B cell (primary cell): ENCODE measurements around the gene LBHD1. TPM values are rescaled to one million over a fixed set of nuclear protein-coding genes. Genes with fewer than 3 reads are reported as not detected.
"Not testable (repeated sequence)": the region's sequence is repeated elsewhere in the genome, so short reads cannot be mapped to it uniquely, and the experiment has no call there.

Experiments used
- ATAC-seq: fragments of 200-7000 bp; cut with Tn5 transposase; one replicate; pipeline ENCODE4 v1.10.0; 2021; ENCODE audit warnings: low read depth, mild to moderate bottlenecking, moderate number of reproducible peaks, moderate library complexity
- CTCF ChIA-PET: fragments of 350-600 bp; sonication (Branson Sonifier 250); formaldehyde crosslinking; loops from one replicate; lab custom pipeline; 2021; ENCODE audit warnings: antibody characterized with exemption, inconsistent platforms; lab: Charles Lee
- POLR2A ChIA-PET: fragments of 350-600 bp; sonication (Branson Sonifier 250); formaldehyde crosslinking; loops from one replicate; lab custom pipeline; 2021; ENCODE audit warnings: antibody characterized with exemption; lab: Charles Lee
- DNase-seq: peaks from one replicate; pipeline ENCODE4 v3.0.0; 2013
- H2AFZ ChIP-seq: 2 replicates; pipeline ENCODE4 v1.6.1; 2012; ENCODE audit warnings: mild to moderate bottlenecking, low read depth, low read length; ENCODE audit not compliant: insufficient read depth, poor library complexity, severe bottlenecking
- H3K27ac ChIP-seq, 2 donors: 1 replicate in 1 of 2; 2 replicates in 1 of 2; pipeline ENCODE4 v1.5.1; 2012 to 2013; ENCODE audit warnings: low read length in 2 of 2, mild to moderate bottlenecking in 2 of 2, moderate library complexity in 1 of 2
- H3K27me3 ChIP-seq, 4 experiments: fragments of 200-600 bp in 1 of 4; sonication (generic) in 1 of 4; replicated peaks in 1 of 4; 1 replicate in 2 of 4; 2 replicates in 2 of 4; pipeline versions ENCODE4 v1.6.1 to v1.7.0; 2013 to 2016; ENCODE audit warnings: low read length in 3 of 4, mild to moderate bottlenecking in 2 of 4, mixed read lengths in 1 of 4, moderate library complexity in 1 of 4; ENCODE audit not compliant: insufficient read depth in 4 of 4, control insufficient read depth in 3 of 4; ENCODE audit errors: control extremely low read depth in 1 of 4
- H3K36me3 ChIP-seq, 2 experiments: replicated peaks in 1 of 2; 1 replicate in 1 of 2; 2 replicates in 1 of 2; pipeline versions ENCODE4 v1.6.1 to v1.7.1; 2013; ENCODE audit warnings: low read length in 1 of 2; ENCODE audit not compliant: insufficient read depth in 2 of 2, control insufficient read depth in 1 of 2; ENCODE audit errors: control extremely low read depth in 1 of 2, extremely low read depth in 1 of 2
- H3K4me1 ChIP-seq, 2 donors: fragments of 200-600 bp in 1 of 2; sonication (generic) in 1 of 2; 1 replicate in 1 of 2; 2 replicates in 1 of 2; pipeline versions ENCODE4 v1.5.1 to v1.6.1; 2013 to 2017; ENCODE audit warnings: low read length in 2 of 2; ENCODE audit not compliant: control insufficient read depth in 2 of 2, insufficient read depth in 2 of 2
- H3K4me2 ChIP-seq: replicated peaks from 2 replicates; pipeline ENCODE3; 2012; ENCODE audit warnings: mild to moderate bottlenecking, low read depth, low read length; ENCODE audit not compliant: poor library complexity, severe bottlenecking
- H3K4me3 ChIP-seq, 5 experiments: fragments of 200-600 bp in 1 of 5; sonication (generic) in 1 of 5; 1 replicate in 3 of 5; 2 replicates in 2 of 5; pipeline versions ENCODE4 v1.5.1 to v1.7.0; 2011 to 2016; ENCODE audit warnings: low read length in 4 of 5, mild to moderate bottlenecking in 4 of 5, low read depth in 2 of 5, control low read depth in 1 of 5, moderate library complexity in 1 of 5; ENCODE audit not compliant: insufficient read depth in 1 of 5; ENCODE audit errors: control extremely low read depth in 1 of 5, extremely low read depth in 1 of 5
- H3K79me2 ChIP-seq: fragments of 200-600 bp; sonication (generic); one replicate; pipeline ENCODE4 v1.6.0; 2016; ENCODE audit warnings: low read length; ENCODE audit not compliant: control insufficient read depth, insufficient read depth
- H3K9ac ChIP-seq: fragments of 200-600 bp; sonication (generic); 2 replicates; pipeline ENCODE4 v1.6.1; 2017; ENCODE audit warnings: mild to moderate bottlenecking, low read length, moderate library complexity
- H3K9me3 ChIP-seq, 3 donors: one replicate each; pipeline versions ENCODE4 v1.6.1 to v1.7.1; 2013; ENCODE audit warnings: low read length in 2 of 3; ENCODE audit not compliant: control insufficient read depth in 2 of 3, insufficient read depth in 1 of 3; ENCODE audit errors: control extremely low read depth in 1 of 3
- H4K20me1 ChIP-seq: 2 replicates; pipeline ENCODE4 v1.6.0; 2012; ENCODE audit warnings: mild to moderate bottlenecking, low read length; ENCODE audit not compliant: insufficient read depth, control insufficient read depth, poor library complexity, severe bottlenecking
- H3K27ac Mint-ChIP-seq: one replicate; pipeline ENCODE4 v1.8.0; 2021; ENCODE audit warnings: mixed read lengths
- H3K27me3 Mint-ChIP-seq: one replicate; pipeline ENCODE4 v1.8.0; 2021; ENCODE audit warnings: mixed read lengths
- H3K4me1 Mint-ChIP-seq: one replicate; pipeline ENCODE4 v1.8.0; 2021; ENCODE audit warnings: mixed read lengths
- H3K4me3 Mint-ChIP-seq: one replicate; pipeline ENCODE4 v1.8.0; 2021; ENCODE audit warnings: mixed read lengths
- H3K9me3 Mint-ChIP-seq: one replicate; pipeline ENCODE4 v1.8.0; 2022; ENCODE audit warnings: mixed read lengths; ENCODE audit not compliant: insufficient read depth
- CTCF ChIP-seq: fragments of 200-600 bp; IDR thresholded peaks from one replicate; pipeline ENCODE4 v1.8.0; 2022; ENCODE audit warnings: antibody characterized with exemption, mild to moderate bottlenecking
- EZH2 ChIP-seq: IDR thresholded peaks from 2 replicates; pipeline ENCODE4 v1.6.1; 2012; ENCODE audit warnings: borderline replicate concordance, low read depth, mild to moderate bottlenecking, moderate library complexity, low read length; ENCODE audit not compliant: insufficient read depth, poor library complexity, severe bottlenecking
- WGBS: methylation state at CpG from one replicate; pipeline ENCODE4 v1.1.5; 2013; ENCODE audit warnings: missing lambda C conversion rate; ENCODE audit not compliant: insufficient coverage; 5-methylcytosine and 5-hydroxymethylcytosine counted together
- intact Hi-C: fragments of 100-400 bp; cut with micrococcal nuclease; formaldehyde crosslinking; loops from one replicate; pipeline ENCODE4 v1.10.0; 2022
- polyA plus RNA-seq: library from polyadenylated mRNA; depleted of rRNA; stranded (reverse); fragments of >200 nt; gene quantifications from 2 replicates; pipeline ENCODE4 v1.2.3, GENCODE V29; 2012
- total RNA-seq, 2 donors: library from RNA; stranded (reverse); fragments of 120-200 nt in 1 of 2; gene quantifications; 1 replicate in 1 of 2; 2 replicates in 1 of 2; pipeline versions ENCODE4 v1.2.3 to v1.2.4, GENCODE V29; 2013 to 2022

The LBHD1 gene
- total and polyA plus RNA-seq, 2 donors (not counting 1 experiment from before 2014, with no cell fraction given): 19.3 to 33.3 TPM

DNA sequence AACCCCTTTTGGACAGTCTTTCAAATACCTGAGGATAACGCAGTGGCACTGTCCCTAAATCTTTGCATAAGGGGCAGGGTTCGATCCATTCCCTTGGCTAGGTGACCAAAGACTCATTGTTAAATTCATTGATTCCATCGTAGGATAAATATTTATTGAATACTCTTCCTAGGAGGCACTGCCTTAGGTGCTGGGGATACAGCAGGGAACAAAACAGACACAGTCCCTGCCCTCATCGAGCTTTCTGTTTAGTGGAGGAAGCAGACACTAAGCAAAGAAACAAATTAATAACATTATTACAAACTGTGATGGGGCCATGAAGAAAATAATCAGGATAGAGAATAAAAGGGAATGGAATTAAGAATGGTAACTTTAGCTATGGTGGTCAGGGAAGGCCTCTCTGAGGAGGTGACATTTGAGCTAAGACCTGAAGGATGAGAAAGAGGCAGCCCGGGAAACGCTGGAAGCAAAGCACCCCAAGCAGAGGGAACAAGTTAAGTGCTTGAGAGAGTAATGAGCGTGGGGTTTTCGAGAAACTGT is 51.0 kb downstream of the LBHD1 start:
- H2AFZ ChIP-seq: peak overlapping the region; percentile 85
- peak overlapping the region; percentile 93 for H3K9ac ChIP-seq
- peak overlapping the region; percentile 80 to 93 (median 88) for H3K4me3 ChIP-seq
- H3K36me3 ChIP-seq: peaks cover 1 to 28% of the 10 kb centered on the region in 2 experiments
- TF ChIP-seq CTCF: no peak
- no peak for TF ChIP-seq EZH2
- peak overlapping the region; percentile 92 for H3K4me2 ChIP-seq
- peaks cover 23% of the 10 kb centered on the region for H3K79me2 ChIP-seq
- DNase-seq (no peak), ATAC-seq (no peak)
- no peaks in the 10 kb centered on the region for H3K27me3 ChIP-seq
- 18% methylated on average over 5 of the region's 8 CpGs for WGBS
- Mint-ChIP-seq H3K27ac (peak overlapping the region; percentile 95), H3K9me3 (no peaks in the 10 kb centered on the region), H3K4me3 (peak overlapping the region; percentile 98), H3K27me3 (no peaks in the 10 kb centered on the region), H3K4me1 (peaks cover 23% of the 10 kb centered on the region)
- intact Hi-C loops: no loop called here
- H3K9me3 ChIP-seq: no peaks in the 10 kb centered on the region
- H3K4me1 ChIP-seq: peaks cover 11 to 19% of the 10 kb centered on the region in 2 donors
- H3K27ac ChIP-seq: peak overlapping the region; percentile 88 to 98
- H4K20me1 ChIP-seq: peaks cover 11% of the 10 kb centered on the region
- ChIA-PET POLR2A (interaction anchor here (0.6 to 3.6 kb wide), 12 partner anchors 18 to 1689 kb away, joined by 3 to 33 read pairs (median 8); partner anchors contain the start of genes C11orf98, CSKMT, EEF1G and INTS5), CTCF (interaction anchor here (0.7 to 4.4 kb wide), 12 partner anchors 8 to 260 kb away, joined by 3 to 35 read pairs (median 5); partner anchors contain the start of genes EML3, LBHD1, ROM1 and SLC3A2)

DNA sequence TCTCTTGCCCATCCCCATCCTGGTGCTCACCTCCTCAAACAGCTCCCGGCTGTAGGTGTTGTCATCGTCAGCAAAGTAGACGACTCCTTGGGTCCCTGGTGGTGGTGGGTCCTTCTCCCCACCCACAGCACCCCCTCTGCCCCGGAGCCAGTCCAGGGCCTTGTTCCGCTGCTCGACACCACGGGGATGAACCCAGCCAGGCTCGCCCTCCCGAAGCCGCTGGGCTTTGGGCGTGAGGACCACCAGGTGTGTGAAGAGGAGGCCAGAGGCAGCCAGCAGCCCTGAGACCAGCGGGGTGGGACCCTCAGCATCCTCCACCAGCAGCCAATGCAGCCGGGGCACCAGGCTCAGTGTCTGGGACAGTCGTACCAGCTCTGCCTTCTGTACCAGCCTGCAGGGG is 55.1 kb downstream of the LBHD1 start:
- H3K4me3 Mint-ChIP-seq, H3K9me3 Mint-ChIP-seq, H3K27me3 Mint-ChIP-seq, CTCF ChIA-PET, H3K27ac Mint-ChIP-seq, H2AFZ ChIP-seq, H3K9ac ChIP-seq, ATAC-seq, POLR2A ChIA-PET, H3K9me3 ChIP-seq, DNase-seq, H3K27me3 ChIP-seq, H3K4me2 ChIP-seq, intact Hi-C loops, H3K4me3 ChIP-seq, H3K27ac ChIP-seq: not testable (repeated sequence)
- Histone ChIP-seq H3K4me1 (peaks cover 11 to 20% of the 10 kb centered on the region in 2 donors), H3K79me2 (peaks cover 36% of the 10 kb centered on the region), H4K20me1 (peaks cover 11% of the 10 kb centered on the region), H3K36me3 (peaks cover 0 to 19% of the 10 kb centered on the region in 2 experiments)
- peaks cover 21% of the 10 kb centered on the region for H3K4me1 Mint-ChIP-seq
- WGBS: 97% methylated on average over 6 of the region's 14 CpGs
